ENCODE data around the gene MARK1. TPM values are rescaled to one million over a fixed set of nuclear protein-coding genes. Genes with fewer than 3 reads are reported as not detected.

The MARK1 gene
- total and polyA plus RNA-seq, 2 donors (not counting 1 experiment from before 2014, with no cell fraction given) = 0.52 to 3.8 TPM

DNA sequence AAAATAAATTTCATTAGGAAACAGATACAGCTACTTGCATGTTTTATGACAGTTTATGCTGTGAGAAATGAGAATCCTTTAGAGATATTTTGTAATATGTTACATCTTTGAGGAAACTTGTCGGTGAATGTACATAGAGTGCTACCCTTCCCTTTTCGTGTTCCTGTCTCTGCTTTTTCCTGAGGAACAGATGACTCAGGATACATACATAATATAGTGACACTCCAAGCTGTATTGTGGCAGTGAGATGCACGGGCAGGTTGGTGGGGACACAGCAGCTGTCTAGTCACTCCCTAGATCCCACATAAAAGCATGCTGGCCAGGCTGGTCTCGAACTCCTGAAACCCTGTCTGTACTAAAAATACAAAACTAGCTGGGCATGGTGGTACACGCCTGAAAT, 20.9 kb upstream of the MARK1 start:
- H3K27me3 Mint-ChIP-seq = peaks cover 7% of the 10 kb centered on the region
- CTCF ChIA-PET = no interaction called here
- Histone ChIP-seq H3K4me2 (replicated peaks; ENCODE audit: low read depth, low read length, poor library complexity, severe bottlenecking) (no peak overlapping the region), H3K36me3 (replicated peaks in 1 of 2; ENCODE audit: control extremely low read depth in 1 of 2, control insufficient read depth in 1 of 2, extremely low read depth in 1 of 2, insufficient read depth in 2 of 2, low read length in 1 of 2) (no peaks in the 10 kb centered on the region), H3K9ac (ENCODE audit: low read length) (no peak overlapping the region), H3K4me1 (ENCODE audit: control insufficient read depth in 2 of 2, insufficient read depth in 2 of 2, low read length in 2 of 2) (no peaks in the 10 kb centered on the region), H3K27me3 (replicated peaks in 1 of 4; ENCODE audit: control extremely low read depth in 1 of 4, control insufficient read depth in 3 of 4, insufficient read depth in 4 of 4, low read length in 3 of 4) (peaks cover 0 to 5% (median 1%) of the 10 kb centered on the region in 4 experiments), H2AFZ (ENCODE audit: insufficient read depth, low read depth, low read length, poor library complexity, severe bottlenecking) (no peak overlapping the region), H4K20me1 (ENCODE audit: control insufficient read depth, insufficient read depth, low read length, poor library complexity, severe bottlenecking) (no peaks in the 10 kb centered on the region), H3K27ac (ENCODE audit: low read length in 2 of 2) (no peak overlapping the region), H3K79me2 (ENCODE audit: control insufficient read depth, insufficient read depth, low read length) (no peaks in the 10 kb centered on the region), H3K4me3 (ENCODE audit: control extremely low read depth in 1 of 5, extremely low read depth in 1 of 5, insufficient read depth in 1 of 5, low read depth in 2 of 5, low read length in 4 of 5) (no peak overlapping the region), H3K9me3 (ENCODE audit: control extremely low read depth in 1 of 3, control insufficient read depth in 2 of 3, insufficient read depth in 1 of 3, low read length in 2 of 3) (no peaks in the 10 kb centered on the region)
- H3K9me3 Mint-ChIP-seq (ENCODE audit: insufficient read depth) = no peaks in the 10 kb centered on the region
- intact Hi-C loops (cut with micrococcal nuclease) = no loop called here
- no peak overlapping the region for H3K4me3 Mint-ChIP-seq
- POLR2A ChIA-PET = no interaction called here
- ATAC-seq (ENCODE audit: low read depth) (no peak), DNase-seq (no peak)
- no peak overlapping the region for H3K27ac Mint-ChIP-seq
- no peak for TF ChIP-seq EZH2 (IDR thresholded peaks at IDR 0.05; ENCODE audit: borderline replicate concordance, insufficient read depth, low read depth, low read length, poor library complexity, severe bottlenecking)
- TF ChIP-seq, protein P1, sequence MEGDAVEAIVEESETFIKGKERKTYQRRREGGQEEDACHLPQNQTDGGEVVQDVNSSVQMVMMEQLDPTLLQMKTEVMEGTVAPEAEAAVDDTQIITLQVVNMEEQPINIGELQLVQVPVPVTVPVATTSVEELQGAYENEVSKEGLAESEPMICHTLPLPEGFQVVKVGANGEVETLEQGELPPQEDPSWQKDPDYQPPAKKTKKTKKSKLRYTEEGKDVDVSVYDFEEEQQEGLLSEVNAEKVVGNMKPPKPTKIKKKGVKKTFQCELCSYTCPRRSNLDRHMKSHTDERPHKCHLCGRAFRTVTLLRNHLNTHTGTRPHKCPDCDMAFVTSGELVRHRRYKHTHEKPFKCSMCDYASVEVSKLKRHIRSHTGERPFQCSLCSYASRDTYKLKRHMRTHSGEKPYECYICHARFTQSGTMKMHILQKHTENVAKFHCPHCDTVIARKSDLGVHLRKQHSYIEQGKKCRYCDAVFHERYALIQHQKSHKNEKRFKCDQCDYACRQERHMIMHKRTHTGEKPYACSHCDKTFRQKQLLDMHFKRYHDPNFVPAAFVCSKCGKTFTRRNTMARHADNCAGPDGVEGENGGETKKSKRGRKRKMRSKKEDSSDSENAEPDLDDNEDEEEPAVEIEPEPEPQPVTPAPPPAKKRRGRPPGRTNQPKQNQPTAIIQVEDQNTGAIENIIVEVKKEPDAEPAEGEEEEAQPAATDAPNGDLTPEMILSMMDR (IDR thresholded peaks at IDR 0.05) = no peak
- H3K4me1 Mint-ChIP-seq = no peaks in the 10 kb centered on the region
- 67% methylated on average over 1 of the region's 5 CpGs for WGBS (ENCODE audit: insufficient coverage)

DNA sequence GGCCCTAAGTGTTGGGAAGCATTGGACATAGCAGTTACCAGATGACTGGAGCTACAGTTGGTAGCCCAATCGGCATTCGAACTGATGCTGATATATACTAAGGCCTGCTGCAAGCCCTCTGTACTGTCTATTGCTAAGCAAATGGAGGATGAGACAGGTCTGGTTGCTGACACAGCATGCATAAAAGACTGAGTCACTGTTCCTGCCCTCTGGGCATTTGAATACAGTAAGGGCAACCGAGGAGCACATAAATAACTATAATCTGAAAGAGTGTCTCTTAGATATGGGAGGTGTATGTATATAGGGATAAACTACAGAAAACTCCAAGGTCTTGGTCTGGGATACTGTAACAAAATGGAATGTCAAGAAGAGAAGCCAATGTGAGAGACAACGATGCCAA, 16.8 kb upstream of the MARK1 start:
- intact Hi-C loops (cut with micrococcal nuclease) = no loop called here
- H3K27ac Mint-ChIP-seq = no peak overlapping the region
- no peak overlapping the region for H3K4me3 Mint-ChIP-seq
- Histone ChIP-seq H3K4me3 (ENCODE audit: control extremely low read depth in 1 of 5, extremely low read depth in 1 of 5, insufficient read depth in 1 of 5, low read depth in 2 of 5, low read length in 4 of 5) (no peak overlapping the region), H3K9me3 (ENCODE audit: control extremely low read depth in 1 of 3, control insufficient read depth in 2 of 3, insufficient read depth in 1 of 3, low read length in 2 of 3) (no peaks in the 10 kb centered on the region), H3K79me2 (ENCODE audit: control insufficient read depth, insufficient read depth, low read length) (no peaks in the 10 kb centered on the region), H3K27me3 (replicated peaks in 1 of 4; ENCODE audit: control extremely low read depth in 1 of 4, control insufficient read depth in 3 of 4, insufficient read depth in 4 of 4, low read length in 3 of 4) (peaks cover 0 to 6% (median 2%) of the 10 kb centered on the region in 4 experiments), H3K4me2 (replicated peaks; ENCODE audit: low read depth, low read length, poor library complexity, severe bottlenecking) (no peak overlapping the region), H4K20me1 (ENCODE audit: control insufficient read depth, insufficient read depth, low read length, poor library complexity, severe bottlenecking) (no peaks in the 10 kb centered on the region), H3K27ac (ENCODE audit: low read length in 2 of 2) (no peak overlapping the region), H3K9ac (ENCODE audit: low read length) (no peak overlapping the region), H2AFZ (ENCODE audit: insufficient read depth, low read depth, low read length, poor library complexity, severe bottlenecking) (no peak overlapping the region), H3K4me1 (ENCODE audit: control insufficient read depth in 2 of 2, insufficient read depth in 2 of 2, low read length in 2 of 2) (no peaks in the 10 kb centered on the region), H3K36me3 (replicated peaks in 1 of 2; ENCODE audit: control extremely low read depth in 1 of 2, control insufficient read depth in 1 of 2, extremely low read depth in 1 of 2, insufficient read depth in 2 of 2, low read length in 1 of 2) (no peaks in the 10 kb centered on the region)
- no peak for TF ChIP-seq EZH2 (IDR thresholded peaks at IDR 0.05; ENCODE audit: borderline replicate concordance, insufficient read depth, low read depth, low read length, poor library complexity, severe bottlenecking)
- TF ChIP-seq, protein P1 (IDR thresholded peaks at IDR 0.05) = no peak
- ATAC-seq (ENCODE audit: low read depth) (no peak), DNase-seq (no peak)
- no peaks in the 10 kb centered on the region for H3K27me3 Mint-ChIP-seq
- ChIA-PET CTCF (no interaction called here), POLR2A (no interaction called here)
- H3K9me3 Mint-ChIP-seq (ENCODE audit: insufficient read depth) = no peaks in the 10 kb centered on the region
- H3K4me1 Mint-ChIP-seq = no peaks in the 10 kb centered on the region
- 91% methylated on average over 3 of the region's 4 CpGs for WGBS (ENCODE audit: insufficient coverage)

Data from B cell (primary cell).